Spleen (tissue), 11 donors: Measurements from ENCODE around the gene IL18BP. TPM values are rescaled to one million over a fixed set of nuclear protein-coding genes. Genes with fewer than 3 reads are reported as not detected.

ENCODE experiments used
- DNase-seq: peaks from one replicate; pipeline ENCODE4 v3.0.0-alpha.2; 2020
- H3K27ac ChIP-seq, 8 donors: fragments of 200-600 bp; sonication (generic) in 7 of 8; 1 replicate in 4 of 8; 2 replicates in 4 of 8; pipeline versions ENCODE4 v1.5.0 to v1.8.0; 2016 to 2021; ENCODE audit warnings: inconsistent platforms in 4 of 8, mild to moderate bottlenecking in 4 of 8, moderate library complexity in 1 of 8
- H3K27me3 ChIP-seq, 7 donors: fragments of 200-600 bp; sonication (generic) in 6 of 7; replicated peaks in 1 of 7; 1 replicate in 4 of 7; 2 replicates in 3 of 7; pipeline versions ENCODE4 v1.5.0 to v1.8.0; 2016 to 2021; ENCODE audit warnings: inconsistent platforms in 3 of 7, mild to moderate bottlenecking in 1 of 7
- H3K36me3 ChIP-seq, 6 donors: fragments of 200-600 bp; sonication (generic) in 5 of 6; 1 replicate in 4 of 6; 2 replicates in 2 of 6; pipeline versions ENCODE4 v1.5.0 to v1.8.0; 2016 to 2021; ENCODE audit warnings: inconsistent platforms in 2 of 6
- H3K4me1 ChIP-seq, 6 donors: fragments of 200-600 bp; sonication (generic) in 5 of 6; 1 replicate in 3 of 6; 2 replicates in 3 of 6; pipeline versions ENCODE4 v1.5.0 to v1.8.0; 2016 to 2021; ENCODE audit warnings: inconsistent platforms in 3 of 6
- H3K4me3 ChIP-seq, 8 donors: fragments of 200-600 bp; sonication (generic) in 7 of 8; 1 replicate in 4 of 8; 2 replicates in 4 of 8; pipeline versions ENCODE4 v1.5.0 to v1.8.0; 2016 to 2021; ENCODE audit warnings: inconsistent platforms in 4 of 8, mild to moderate bottlenecking in 4 of 8, moderate library complexity in 2 of 8
- H3K9me3 ChIP-seq, 8 donors: fragments of 200-600 bp; sonication (generic) in 7 of 8; 1 replicate in 4 of 8; 2 replicates in 4 of 8; pipeline versions ENCODE4 v1.5.0 to v1.8.0; 2016 to 2021; ENCODE audit warnings: inconsistent platforms in 4 of 8
- POLR2A ChIP-seq, 3 donors: fragments of 450-650 bp; IDR thresholded peaks; one replicate each; pipeline ENCODE4 v1.5.1; 2017; ENCODE audit warnings: antibody characterized with exemption in 3 of 3, mild to moderate bottlenecking in 1 of 3
- POLR2AphosphoS5 ChIP-seq, 3 donors: sonication (generic); formaldehyde crosslinking; IDR thresholded peaks; one replicate each; pipeline ENCODE4 v1.5.1; 2017; ENCODE audit warnings: antibody characterized with exemption in 3 of 3
- WGBS, 5 donors: extraction: QIAGEN DNeasy Blood & Tissue Kit in 3 of 5; methylation state at CpG; one replicate each; pipeline versions ENCODE4 v1.1.5 to v1.1.7; 2013 to 2018; 5-methylcytosine and 5-hydroxymethylcytosine counted together
- intact Hi-C: fragments of 100-400 bp; cut with DNase I; formaldehyde crosslinking; loops from one replicate; pipeline ENCODE4 v1.15.0; 2023; ENCODE audit warnings: low total_unique reads
- polyA plus RNA-seq, 3 donors: library from polyadenylated mRNA; stranded (reverse); fragments of 200-250 nt; gene quantifications; one replicate each; pipeline ENCODE4 v1.2.1, GENCODE V29; 2013
- small RNA-seq, 4 donors: library from RNA; depleted of rRNA; stranded (forward); fragments of <200 nt; gene quantifications; one replicate each; pipeline ENCODE3, GENCODE V24; 2016
- total RNA-seq, 7 donors: library from RNA; depleted of rRNA in 3 of 7; stranded (reverse); fragments of >200 nt in 3 of 7; fragmentation: NEBNext Ultra II Directional in 4 of 7; extraction: Animal tissue kit (Norgen Biotek cat#: 25700) in 4 of 7; gene quantifications; one replicate each; pipeline versions ENCODE4 v1.1.0 to v1.2.1, GENCODE V29; 2016 to 2021
- TF ChIP-seq, protein P1 (sequence below), 11 experiments: fragments of 200-600 bp in 7 of 11; fragments of 450-650 bp in 4 of 11; sonication (generic) in 4 of 11; IDR thresholded peaks in 8 of 11; conservative IDR thresholded peaks in 3 of 11; 1 replicate in 7 of 11; 2 replicates in 4 of 11; pipeline versions ENCODE4 v1.4.0 to v1.8.0; 2016 to 2021; ENCODE audit warnings: antibody characterized with exemption in 11 of 11, inconsistent platforms in 4 of 11, mild to moderate bottlenecking in 1 of 11
- donor health status: healthy with polysubstance abuse.
- donor health status: DM: no; HTN: no; CAD: no; lungs with moderate emphysema.
- donor health status: DM: no; HTN: no; CAD: no.
- donor health status: Bipolar disorder and iron deficiency.
- donor health status: healthy.
- donor health status: DM: no; HTN: no; CAD: no.
- donor health status: DM: yes; HTN: yes; CAD: no.

IL18BP gene
- total and polyA plus RNA-seq, 10 donors = 13.8 to 84.2 (median 46.7) TPM

- peaks cover 0 to 20% (median 0%) of the 10 kb centered on the region in 6 donors for H3K36me3 ChIP-seq
- WGBS, 5 donors = 21 to 30% (median 23%) methylated on average over 4 to 5 of the region's 5 CpGs
- no peak for DNase-seq
- intact Hi-C loops = no loop called here
- H3K27ac ChIP-seq = peak overlapping the region; percentile 89 to 98 (median 94)
- H3K4me3 ChIP-seq = peak overlapping the region; percentile 51 to 88 (median 64)
- no peaks in the 10 kb centered on the region for H3K27me3 ChIP-seq
- H3K9me3 ChIP-seq = no peaks in the 10 kb centered on the region
- TF ChIP-seq POLR2AphosphoS5 (IDR thresholded peaks at IDR 0.05) (peak in 1 of 3 donors; percentile 6), POLR2A (IDR thresholded peaks at IDR 0.05) (no peak)
- TF ChIP-seq, protein P1, sequence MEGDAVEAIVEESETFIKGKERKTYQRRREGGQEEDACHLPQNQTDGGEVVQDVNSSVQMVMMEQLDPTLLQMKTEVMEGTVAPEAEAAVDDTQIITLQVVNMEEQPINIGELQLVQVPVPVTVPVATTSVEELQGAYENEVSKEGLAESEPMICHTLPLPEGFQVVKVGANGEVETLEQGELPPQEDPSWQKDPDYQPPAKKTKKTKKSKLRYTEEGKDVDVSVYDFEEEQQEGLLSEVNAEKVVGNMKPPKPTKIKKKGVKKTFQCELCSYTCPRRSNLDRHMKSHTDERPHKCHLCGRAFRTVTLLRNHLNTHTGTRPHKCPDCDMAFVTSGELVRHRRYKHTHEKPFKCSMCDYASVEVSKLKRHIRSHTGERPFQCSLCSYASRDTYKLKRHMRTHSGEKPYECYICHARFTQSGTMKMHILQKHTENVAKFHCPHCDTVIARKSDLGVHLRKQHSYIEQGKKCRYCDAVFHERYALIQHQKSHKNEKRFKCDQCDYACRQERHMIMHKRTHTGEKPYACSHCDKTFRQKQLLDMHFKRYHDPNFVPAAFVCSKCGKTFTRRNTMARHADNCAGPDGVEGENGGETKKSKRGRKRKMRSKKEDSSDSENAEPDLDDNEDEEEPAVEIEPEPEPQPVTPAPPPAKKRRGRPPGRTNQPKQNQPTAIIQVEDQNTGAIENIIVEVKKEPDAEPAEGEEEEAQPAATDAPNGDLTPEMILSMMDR (IDR thresholded peaks at IDR 0.05 in 8 of 11, conservative IDR thresholded peaks at IDR 0.05 in 3 of 11) = no peak
- peaks cover 36 to 82% (median 55%) of the 10 kb centered on the region in 6 donors for H3K4me1 ChIP-seq
These were observed 43.5 kb downstream of the IL18BP start for GRCh38 chr11:72042064-72042745.

DNA sequence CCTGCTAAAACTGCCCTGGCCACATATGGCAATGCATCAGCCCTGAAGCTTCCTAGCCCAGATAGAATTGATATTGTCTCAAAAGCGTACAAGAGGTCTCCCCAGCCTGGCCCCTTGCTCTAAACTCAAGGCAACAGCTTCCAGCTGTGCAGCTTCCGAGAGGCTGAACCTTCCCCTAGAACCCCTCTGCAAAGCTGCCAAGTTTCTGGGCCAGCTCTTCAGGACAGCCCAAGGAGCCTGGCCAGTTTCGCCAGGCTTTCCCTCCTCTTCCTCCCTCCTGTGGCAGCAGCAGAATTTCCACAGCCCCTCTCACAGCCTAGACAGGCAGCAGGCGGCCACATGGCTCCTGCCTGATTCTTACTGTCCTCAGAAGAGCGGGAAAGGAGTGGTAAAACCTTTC is 47.1 kb downstream of the IL18BP start:
- TF ChIP-seq POLR2A (IDR thresholded peaks at IDR 0.05) = no peak
- TF ChIP-seq, protein P1 (IDR thresholded peaks at IDR 0.05 in 8 of 11, conservative IDR thresholded peaks at IDR 0.05 in 3 of 11) = no peak
- peak in 2 of 3 donors; percentile 42 to 52 for TF ChIP-seq POLR2AphosphoS5 (IDR thresholded peaks at IDR 0.05)

GRCh38 chr11:72048766-72049460 is 50.2 kb downstream of the IL18BP start:
- intact Hi-C loops = no loop called here
- Histone ChIP-seq H3K27ac (peak overlapping the region; percentile 28 to 79 (median 67)), H3K9me3 (no peaks in the 10 kb centered on the region), H3K4me3 (no peak overlapping the region), H3K4me1 (peaks cover 3 to 30% (median 12%) of the 10 kb centered on the region in 6 donors), H3K36me3 (peaks cover 0 to 60% (median 3%) of the 10 kb centered on the region in 6 donors), H3K27me3 (no peaks in the 10 kb centered on the region)
- no peak for TF ChIP-seq POLR2A (IDR thresholded peaks at IDR 0.05)
- peak in 1 of 3 donors; percentile 34 for TF ChIP-seq POLR2AphosphoS5 (IDR thresholded peaks at IDR 0.05)
- DNase-seq = no peak
- WGBS, 5 donors = 86 to 89% (median 89%) methylated on average over 3 of the region's 3 CpGs

More for the DNA sequence above, 47.1 kb downstream of the IL18BP start:
- Histone ChIP-seq H3K27ac (peak overlapping the region in 6 of 8 donors; percentile 26 to 55 (median 44)), H3K4me1 (peaks cover 17 to 60% (median 33%) of the 10 kb centered on the region in 6 donors), H3K9me3 (no peaks in the 10 kb centered on the region), H3K27me3 (no peaks in the 10 kb centered on the region), H3K36me3 (peaks cover 0 to 43% (median 0%) of the 10 kb centered on the region in 6 donors), H3K4me3 (no peak overlapping the region)
- 84 to 89% (median 87%) methylated on average over 5 of the region's 5 CpGs for WGBS, 5 donors
- intact Hi-C loops = no loop called here
- no peak for DNase-seq

Small RNA genes within 50 kb of the gene (small RNA-seq; reads per million reads assigned to genes)
- 0 reads per million in 4 donors for gene RNU6-72P

Other genes with a start within 250 kb of the IL18BP start
- gene DEFB108B, start 165.7 kb upstream of the IL18BP start, total RNA-seq = not detected
- gene DEFB108B, start 165.7 kb upstream of the IL18BP start, polyA plus RNA-seq = not detected
- not detected for gene DEFB131B, start 120.5 kb upstream of the IL18BP start, total RNA-seq
- not detected for gene DEFB131B, start 120.5 kb upstream of the IL18BP start, polyA plus RNA-seq
- gene XNDC1N, start 70.3 kb upstream of the IL18BP start, total RNA-seq = 10 to 100 TPM in 5 of 7 donors, 1 to 10 TPM in 2; 8.5 to 19.2 (median 15.3) TPM
- 1 to 10 TPM; 2.5 to 4.5 (median 3.9) TPM for gene XNDC1N, start 70.3 kb upstream of the IL18BP start, polyA plus RNA-seq
- gene RNF121, start 69.9 kb upstream of the IL18BP start, total RNA-seq = 10 to 100 TPM; 27.0 to 35.5 (median 29.9) TPM
- 10 to 100 TPM in 1 of 3 donors, 1 to 10 TPM in 2; 5.3 to 13.7 (median 6.5) TPM for gene RNF121, start 69.9 kb upstream of the IL18BP start, polyA plus RNA-seq
- gene NUMA1, start 81.6 kb downstream of the IL18BP start, total RNA-seq = 100 to 1,000 TPM; 174 to 248 (median 203) TPM
- 100 to 1,000 TPM in 2 of 3 donors, 10 to 100 TPM in 1; 75.5 to 164 (median 141) TPM for gene NUMA1, start 81.6 kb downstream of the IL18BP start, polyA plus RNA-seq
- 10 to 100 TPM in 1 of 7 donors, 1 to 10 TPM in 6; 3.3 to 10.0 (median 5.0) TPM for gene LRRC51, start 81.9 kb downstream of the IL18BP start, total RNA-seq
- gene LRRC51, start 81.9 kb downstream of the IL18BP start, polyA plus RNA-seq = 1 to 10 TPM; 2.0 to 2.4 (median 2.2) TPM
- 100 to 1,000 TPM in 4 of 7 donors, 10 to 100 TPM in 3; 81.5 to 182 (median 119) TPM for gene LAMTOR1, start 104.4 kb downstream of the IL18BP start, total RNA-seq
- 100 to 1,000 TPM in 2 of 3 donors, 10 to 100 TPM in 1; 96.2 to 155 (median 143) TPM for gene LAMTOR1, start 104.4 kb downstream of the IL18BP start, polyA plus RNA-seq
- gene TOMT, start 107.0 kb downstream of the IL18BP start, total RNA-seq = not detected
- not detected for gene TOMT, start 107.0 kb downstream of the IL18BP start, polyA plus RNA-seq
- gene ANAPC15, start 113.8 kb downstream of the IL18BP start, total RNA-seq = 10 to 100 TPM; 16.5 to 33.5 (median 26.3) TPM
- gene ANAPC15, start 113.8 kb downstream of the IL18BP start, polyA plus RNA-seq = 10 to 100 TPM; 49.4 to 65.6 (median 59.7) TPM
- 10 to 100 TPM in 5 of 7 donors, 1 to 10 TPM in 2; 4.5 to 43.2 (median 17.9) TPM for gene FOLR3, start 136.8 kb downstream of the IL18BP start, total RNA-seq
- 1 to 10 TPM in 2 of 3 donors, under 1 TPM in 1; 0.49 to 7.3 (median 5.3) TPM for gene FOLR3, start 136.8 kb downstream of the IL18BP start, polyA plus RNA-seq
- not detected for gene FOLR1, start 193.2 kb downstream of the IL18BP start, total RNA-seq
- under 1 TPM in 1 of 3 donors, not detected in 2; 0.10 TPM for gene FOLR1, start 193.2 kb downstream of the IL18BP start, polyA plus RNA-seq
- 10 to 100 TPM; 18.9 to 62.3 (median 23.1) TPM for gene FOLR2, start 217.9 kb downstream of the IL18BP start, total RNA-seq
- 10 to 100 TPM; 16.1 to 26.6 (median 20.7) TPM for gene FOLR2, start 217.9 kb downstream of the IL18BP start, polyA plus RNA-seq
- gene INPPL1, start 225.9 kb downstream of the IL18BP start, total RNA-seq = 100 to 1,000 TPM in 6 of 7 donors, 10 to 100 TPM in 1; 93.4 to 177 (median 141) TPM
- gene INPPL1, start 225.9 kb downstream of the IL18BP start, polyA plus RNA-seq = 100 to 1,000 TPM in 1 of 3 donors, 10 to 100 TPM in 2; 28.2 to 104 (median 52.6) TPM
- not detected for gene PHOX2A, start 245.3 kb downstream of the IL18BP start, total RNA-seq
- gene PHOX2A, start 245.3 kb downstream of the IL18BP start, polyA plus RNA-seq = under 1 TPM in 1 of 3 donors, not detected in 2; 0.33 TPM